HCT116 (cell line): ENCODE results near the gene BMPER.

ENCODE experiments used
- EZH2 ChIP-seq: fragments of 200-600 bp; sonication (generic); IDR thresholded peaks from 2 replicates; pipeline ENCODE4 v1.6.1; 2017; ENCODE audit warnings: antibody characterized with exemption, mixed run types
- POLR2A ChIP-seq: IDR thresholded peaks from 2 replicates; pipeline ENCODE4 v1.7.0; 2011; ENCODE audit warnings: borderline replicate concordance; ENCODE audit not compliant: insufficient read depth, insufficient read length; ENCODE audit errors: extremely low read depth
- POLR2AphosphoS5 ChIP-seq: IDR thresholded peaks from 2 replicates; pipeline ENCODE4 v1.6.1; 2011; ENCODE audit warnings: mild to moderate bottlenecking, low read depth, low read length, moderate library complexity
- TF ChIP-seq, protein P1 (sequence below), 3 experiments: fragments of 200-600 bp in 1 of 3; sonication (generic) in 1 of 3; IDR thresholded peaks in 2 of 3; conservative IDR thresholded peaks in 1 of 3; 2 replicates each; pipeline ENCODE4 v1.5.1; 2012 to 2017; ENCODE audit warnings: low read depth in 2 of 3, low read length in 2 of 3, antibody characterized with exemption in 1 of 3, borderline replicate concordance in 1 of 3, control low read depth in 1 of 3, mild to moderate bottlenecking in 1 of 3, mixed read lengths in 1 of 3, mixed run types in 1 of 3, moderate library complexity in 1 of 3; ENCODE audit not compliant: insufficient read depth in 1 of 3
- TF ChIP-seq, protein P2 (sequence below): IDR thresholded peaks from 2 replicates; pipeline ENCODE4 v1.6.1; 2011; ENCODE audit warnings: mild to moderate bottlenecking, low read length, moderate library complexity; ENCODE audit not compliant: insufficient replicate concordance; ENCODE audit errors: extremely low read depth
- TF ChIP-seq, protein P3 (sequence below): IDR thresholded peaks from 2 replicates; pipeline ENCODE4 v1.6.1; 2012; ENCODE audit warnings: low read depth

DNA sequence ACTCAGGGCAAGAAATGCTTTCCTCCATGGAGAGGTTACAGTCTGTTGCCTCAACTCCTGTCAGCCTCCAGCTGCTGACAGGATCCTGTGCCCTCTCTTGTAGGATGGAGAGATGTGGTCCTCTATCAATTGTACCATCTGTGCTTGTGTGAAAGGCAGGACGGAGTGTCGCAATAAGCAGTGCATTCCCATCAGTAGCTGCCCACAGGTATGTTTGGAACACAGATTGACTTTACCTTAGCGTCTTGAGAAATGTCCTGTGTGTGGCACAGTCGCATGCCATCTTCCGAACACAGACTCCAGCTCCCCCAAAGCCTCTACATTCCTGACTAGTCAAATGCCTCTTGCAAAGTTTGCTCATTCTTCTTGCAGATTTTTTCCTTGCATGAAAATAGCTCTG is 152.6 kb downstream of the BMPER start:
- TF ChIP-seq POLR2A (no peak), EZH2 (no peak), POLR2AphosphoS5 (no peak)
- TF ChIP-seq, protein P1, sequence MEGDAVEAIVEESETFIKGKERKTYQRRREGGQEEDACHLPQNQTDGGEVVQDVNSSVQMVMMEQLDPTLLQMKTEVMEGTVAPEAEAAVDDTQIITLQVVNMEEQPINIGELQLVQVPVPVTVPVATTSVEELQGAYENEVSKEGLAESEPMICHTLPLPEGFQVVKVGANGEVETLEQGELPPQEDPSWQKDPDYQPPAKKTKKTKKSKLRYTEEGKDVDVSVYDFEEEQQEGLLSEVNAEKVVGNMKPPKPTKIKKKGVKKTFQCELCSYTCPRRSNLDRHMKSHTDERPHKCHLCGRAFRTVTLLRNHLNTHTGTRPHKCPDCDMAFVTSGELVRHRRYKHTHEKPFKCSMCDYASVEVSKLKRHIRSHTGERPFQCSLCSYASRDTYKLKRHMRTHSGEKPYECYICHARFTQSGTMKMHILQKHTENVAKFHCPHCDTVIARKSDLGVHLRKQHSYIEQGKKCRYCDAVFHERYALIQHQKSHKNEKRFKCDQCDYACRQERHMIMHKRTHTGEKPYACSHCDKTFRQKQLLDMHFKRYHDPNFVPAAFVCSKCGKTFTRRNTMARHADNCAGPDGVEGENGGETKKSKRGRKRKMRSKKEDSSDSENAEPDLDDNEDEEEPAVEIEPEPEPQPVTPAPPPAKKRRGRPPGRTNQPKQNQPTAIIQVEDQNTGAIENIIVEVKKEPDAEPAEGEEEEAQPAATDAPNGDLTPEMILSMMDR (IDR thresholded peaks at IDR 0.05 in 2 of 3, conservative IDR thresholded peaks at IDR 0.05 in 1 of 3; ENCODE audit: borderline replicate concordance in 1 of 3, insufficient read depth in 1 of 3, low read depth in 2 of 3, low read length in 2 of 3), result no peak
- TF ChIP-seq, protein P2, sequence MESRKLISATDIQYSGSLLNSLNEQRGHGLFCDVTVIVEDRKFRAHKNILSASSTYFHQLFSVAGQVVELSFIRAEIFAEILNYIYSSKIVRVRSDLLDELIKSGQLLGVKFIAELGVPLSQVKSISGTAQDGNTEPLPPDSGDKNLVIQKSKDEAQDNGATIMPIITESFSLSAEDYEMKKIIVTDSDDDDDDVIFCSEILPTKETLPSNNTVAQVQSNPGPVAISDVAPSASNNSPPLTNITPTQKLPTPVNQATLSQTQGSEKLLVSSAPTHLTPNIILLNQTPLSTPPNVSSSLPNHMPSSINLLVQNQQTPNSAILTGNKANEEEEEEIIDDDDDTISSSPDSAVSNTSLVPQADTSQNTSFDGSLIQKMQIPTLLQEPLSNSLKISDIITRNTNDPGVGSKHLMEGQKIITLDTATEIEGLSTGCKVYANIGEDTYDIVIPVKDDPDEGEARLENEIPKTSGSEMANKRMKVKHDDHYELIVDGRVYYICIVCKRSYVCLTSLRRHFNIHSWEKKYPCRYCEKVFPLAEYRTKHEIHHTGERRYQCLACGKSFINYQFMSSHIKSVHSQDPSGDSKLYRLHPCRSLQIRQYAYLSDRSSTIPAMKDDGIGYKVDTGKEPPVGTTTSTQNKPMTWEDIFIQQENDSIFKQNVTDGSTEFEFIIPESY, result no peak
- TF ChIP-seq, protein P3, sequence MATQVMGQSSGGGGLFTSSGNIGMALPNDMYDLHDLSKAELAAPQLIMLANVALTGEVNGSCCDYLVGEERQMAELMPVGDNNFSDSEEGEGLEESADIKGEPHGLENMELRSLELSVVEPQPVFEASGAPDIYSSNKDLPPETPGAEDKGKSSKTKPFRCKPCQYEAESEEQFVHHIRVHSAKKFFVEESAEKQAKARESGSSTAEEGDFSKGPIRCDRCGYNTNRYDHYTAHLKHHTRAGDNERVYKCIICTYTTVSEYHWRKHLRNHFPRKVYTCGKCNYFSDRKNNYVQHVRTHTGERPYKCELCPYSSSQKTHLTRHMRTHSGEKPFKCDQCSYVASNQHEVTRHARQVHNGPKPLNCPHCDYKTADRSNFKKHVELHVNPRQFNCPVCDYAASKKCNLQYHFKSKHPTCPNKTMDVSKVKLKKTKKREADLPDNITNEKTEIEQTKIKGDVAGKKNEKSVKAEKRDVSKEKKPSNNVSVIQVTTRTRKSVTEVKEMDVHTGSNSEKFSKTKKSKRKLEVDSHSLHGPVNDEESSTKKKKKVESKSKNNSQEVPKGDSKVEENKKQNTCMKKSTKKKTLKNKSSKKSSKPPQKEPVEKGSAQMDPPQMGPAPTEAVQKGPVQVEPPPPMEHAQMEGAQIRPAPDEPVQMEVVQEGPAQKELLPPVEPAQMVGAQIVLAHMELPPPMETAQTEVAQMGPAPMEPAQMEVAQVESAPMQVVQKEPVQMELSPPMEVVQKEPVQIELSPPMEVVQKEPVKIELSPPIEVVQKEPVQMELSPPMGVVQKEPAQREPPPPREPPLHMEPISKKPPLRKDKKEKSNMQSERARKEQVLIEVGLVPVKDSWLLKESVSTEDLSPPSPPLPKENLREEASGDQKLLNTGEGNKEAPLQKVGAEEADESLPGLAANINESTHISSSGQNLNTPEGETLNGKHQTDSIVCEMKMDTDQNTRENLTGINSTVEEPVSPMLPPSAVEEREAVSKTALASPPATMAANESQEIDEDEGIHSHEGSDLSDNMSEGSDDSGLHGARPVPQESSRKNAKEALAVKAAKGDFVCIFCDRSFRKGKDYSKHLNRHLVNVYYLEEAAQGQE, result no peak
